ENCODE measurements around the gene MAP7D3. TPM values are rescaled to one million over a fixed set of nuclear protein-coding genes. Genes with fewer than 3 reads are reported as not detected.

The MAP7D3 gene
- polyA plus RNA-seq, 3 donors = 1.8 to 3.4 (median 2.9) TPM

DNA sequence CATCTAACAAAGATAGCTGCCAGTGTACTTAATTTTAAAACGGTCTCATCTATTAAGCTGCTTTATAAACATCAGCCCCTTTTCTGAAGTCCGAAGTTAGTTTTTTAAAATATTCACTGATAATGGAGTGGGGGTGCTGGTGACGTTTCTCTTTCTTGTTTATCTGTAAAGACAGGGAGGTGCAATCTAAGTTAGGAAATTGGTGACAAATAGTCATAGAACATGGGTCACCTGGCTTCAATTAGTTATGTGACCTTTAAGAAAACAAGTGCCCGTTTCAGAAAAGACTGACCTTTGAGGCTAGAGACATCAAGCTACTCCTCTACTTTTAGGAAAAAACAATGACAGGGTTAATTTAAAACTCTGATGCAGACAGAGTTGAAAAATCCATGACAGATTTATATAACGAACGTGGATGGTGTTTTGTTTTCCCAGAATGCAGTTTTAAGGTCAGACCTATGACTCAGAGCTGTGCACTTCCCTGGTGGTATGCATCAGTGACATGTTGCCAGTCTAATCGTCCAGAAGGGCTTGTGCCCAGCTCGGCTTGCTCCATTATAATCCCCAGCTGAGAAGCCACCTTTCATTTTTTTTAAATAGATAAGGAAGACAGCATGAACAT, 65.7 kb downstream of the MAP7D3 start:
- H4K20me1 ChIP-seq (ENCODE audit: insufficient read depth, low read length) = no peaks in the 10 kb centered on the region
- H3K9ac ChIP-seq (ENCODE audit: insufficient read depth, low read length, poor library complexity, severe bottlenecking) = no peak overlapping the region
- H3K4me3 Mint-ChIP-seq = peak overlapping the region in 1 of 2 donors; percentile 55
- DNase-seq = peak in 1 of 3 donors; percentile 29
- intact Hi-C loops (cut with micrococcal nuclease) = no loop called here
- H3K9me3 Mint-ChIP-seq = no peaks in the 10 kb centered on the region
- H2AFZ ChIP-seq (ENCODE audit: insufficient read depth, low read depth, low read length, poor library complexity, severe bottlenecking) = peak overlapping the region; percentile 26
- H3K27ac ChIP-seq (ENCODE audit: low read depth in 1 of 2, low read length in 2 of 2) = no peak overlapping the region
- peaks cover 0 to 7% (median 0%) of the 10 kb centered on the region in 3 donors for H3K27me3 Mint-ChIP-seq (ENCODE audit: low read depth in 3 of 3)
- H3K27ac Mint-ChIP-seq = no peak overlapping the region
- no peaks in the 10 kb centered on the region for H3K9me3 ChIP-seq (replicated peaks in 1 of 2; ENCODE audit: control insufficient read depth in 1 of 2, insufficient read depth in 1 of 2, low read length in 2 of 2)
- H3K36me3 ChIP-seq (replicated peaks in 1 of 2; ENCODE audit: control insufficient read depth in 1 of 2, insufficient read depth in 2 of 2, low read length in 2 of 2) = no peaks in the 10 kb centered on the region
- peaks cover 7% of the 10 kb centered on the region for H3K4me1 Mint-ChIP-seq
- WGBS (ENCODE audit: insufficient coverage) = 0% methylated on average over 1 of the region's 8 CpGs
- H3K36me3 Mint-ChIP-seq = no peaks in the 10 kb centered on the region
- peaks cover 0 to under 1% of the 10 kb centered on the region in 2 donors for H3K4me1 ChIP-seq (ENCODE audit: control insufficient read depth in 1 of 2, insufficient read depth in 2 of 2, low read length in 2 of 2)
- H3K4me3 ChIP-seq (replicated peaks in 1 of 3; ENCODE audit: low read depth in 2 of 3, low read length in 3 of 3) = no peak overlapping the region
- H3K79me2 ChIP-seq (ENCODE audit: insufficient read depth, low read length) = no peaks in the 10 kb centered on the region
- TF ChIP-seq, protein P1, sequence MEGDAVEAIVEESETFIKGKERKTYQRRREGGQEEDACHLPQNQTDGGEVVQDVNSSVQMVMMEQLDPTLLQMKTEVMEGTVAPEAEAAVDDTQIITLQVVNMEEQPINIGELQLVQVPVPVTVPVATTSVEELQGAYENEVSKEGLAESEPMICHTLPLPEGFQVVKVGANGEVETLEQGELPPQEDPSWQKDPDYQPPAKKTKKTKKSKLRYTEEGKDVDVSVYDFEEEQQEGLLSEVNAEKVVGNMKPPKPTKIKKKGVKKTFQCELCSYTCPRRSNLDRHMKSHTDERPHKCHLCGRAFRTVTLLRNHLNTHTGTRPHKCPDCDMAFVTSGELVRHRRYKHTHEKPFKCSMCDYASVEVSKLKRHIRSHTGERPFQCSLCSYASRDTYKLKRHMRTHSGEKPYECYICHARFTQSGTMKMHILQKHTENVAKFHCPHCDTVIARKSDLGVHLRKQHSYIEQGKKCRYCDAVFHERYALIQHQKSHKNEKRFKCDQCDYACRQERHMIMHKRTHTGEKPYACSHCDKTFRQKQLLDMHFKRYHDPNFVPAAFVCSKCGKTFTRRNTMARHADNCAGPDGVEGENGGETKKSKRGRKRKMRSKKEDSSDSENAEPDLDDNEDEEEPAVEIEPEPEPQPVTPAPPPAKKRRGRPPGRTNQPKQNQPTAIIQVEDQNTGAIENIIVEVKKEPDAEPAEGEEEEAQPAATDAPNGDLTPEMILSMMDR (IDR thresholded peaks at IDR 0.05) = no peak
- peak overlapping the region; percentile 3 for H3K4me2 ChIP-seq (replicated peaks; ENCODE audit: extremely low read depth, low read length, poor library complexity, severe bottlenecking)
- H3K27me3 ChIP-seq (ENCODE audit: control insufficient read depth in 2 of 2, insufficient read depth in 2 of 2, low read length in 2 of 2) = no peaks in the 10 kb centered on the region

GRCh38 chrX:136183917-136184316, 67.3 kb downstream of the MAP7D3 start:
- Histone ChIP-seq H3K79me2 (ENCODE audit: insufficient read depth, low read length) (no peaks in the 10 kb centered on the region), H4K20me1 (ENCODE audit: insufficient read depth, low read length) (no peaks in the 10 kb centered on the region), H3K27me3 (ENCODE audit: control insufficient read depth in 2 of 2, insufficient read depth in 2 of 2, low read length in 2 of 2) (no peaks in the 10 kb centered on the region), H3K9ac (ENCODE audit: insufficient read depth, low read length, poor library complexity, severe bottlenecking) (no peak overlapping the region), H3K4me2 (replicated peaks; ENCODE audit: extremely low read depth, low read length, poor library complexity, severe bottlenecking) (no peak overlapping the region), H3K27ac (ENCODE audit: low read depth in 1 of 2, low read length in 2 of 2) (no peak overlapping the region), H3K4me3 (replicated peaks in 1 of 3; ENCODE audit: low read depth in 2 of 3, low read length in 3 of 3) (no peak overlapping the region), H3K9me3 (replicated peaks in 1 of 2; ENCODE audit: control insufficient read depth in 1 of 2, insufficient read depth in 1 of 2, low read length in 2 of 2) (no peaks in the 10 kb centered on the region), H2AFZ (ENCODE audit: insufficient read depth, low read depth, low read length, poor library complexity, severe bottlenecking) (no peak overlapping the region), H3K36me3 (replicated peaks in 1 of 2; ENCODE audit: control insufficient read depth in 1 of 2, insufficient read depth in 2 of 2, low read length in 2 of 2) (no peaks in the 10 kb centered on the region), H3K4me1 (ENCODE audit: control insufficient read depth in 1 of 2, insufficient read depth in 2 of 2, low read length in 2 of 2) (no peaks in the 10 kb centered on the region)
- peaks cover 0 to 7% (median 0%) of the 10 kb centered on the region in 3 donors for H3K27me3 Mint-ChIP-seq (ENCODE audit: low read depth in 3 of 3)
- no CpG with 5 or more reads among the region's 1 CpG for WGBS (ENCODE audit: insufficient coverage)
- intact Hi-C loops (cut with micrococcal nuclease) = no loop called here
- no peaks in the 10 kb centered on the region for H3K9me3 Mint-ChIP-seq
- TF ChIP-seq, protein P1 (IDR thresholded peaks at IDR 0.05) = no peak
- H3K27ac Mint-ChIP-seq = no peak overlapping the region
- no peaks in the 10 kb centered on the region for H3K36me3 Mint-ChIP-seq
- peaks cover 5% of the 10 kb centered on the region for H3K4me1 Mint-ChIP-seq
- DNase-seq = no peak
- no peak overlapping the region for H3K4me3 Mint-ChIP-seq
